ENCODE data around the gene TMEM120B.
"Not testable (repeated sequence)": the region's sequence is repeated elsewhere in the genome, so short reads cannot be mapped to it uniquely, and the experiment has no call there.

TMEM120B gene

GRCh38 chr12:121755591-121755990 is 43.0 kb downstream of the TMEM120B start:
- DNase-seq (ENCODE audit: low read depth), result no peak
- no peak for TF ChIP-seq CTCF (conservative IDR thresholded peaks at IDR 0.05; ENCODE audit: low read length)
- H3K4me3 ChIP-seq (ENCODE audit: low read length), result no peak overlapping the region

GRCh38 chr12:121758536-121758935 is 46.0 kb downstream of the TMEM120B start:
- H3K4me3 ChIP-seq (ENCODE audit: low read length), result not testable (repeated sequence)

GRCh38 chr12:121762269-121762668 is 49.7 kb downstream of the TMEM120B start:
- no peak for DNase-seq (ENCODE audit: low read depth)
- H3K4me3 ChIP-seq (ENCODE audit: low read length), result no peak overlapping the region
- no peak for TF ChIP-seq CTCF (conservative IDR thresholded peaks at IDR 0.05; ENCODE audit: low read length)

More at GRCh38 chr12:121758536-121758935, 46.0 kb downstream of the TMEM120B start:
- not testable (repeated sequence) for DNase-seq (ENCODE audit: low read depth)

GRCh38 chr12:121764808-121765207 is 52.3 kb downstream of the TMEM120B start:
- no peak overlapping the region for H3K4me3 ChIP-seq (ENCODE audit: low read length)
- DNase-seq (ENCODE audit: low read depth), result no peak
- no peak for TF ChIP-seq CTCF (conservative IDR thresholded peaks at IDR 0.05; ENCODE audit: low read length)

GRCh38 chr12:121765573-121765972 is 53.0 kb downstream of the TMEM120B start:
- peak; percentile 79 for DNase-seq (ENCODE audit: low read depth)
- no peak overlapping the region for H3K4me3 ChIP-seq (ENCODE audit: low read length)
- no peak for TF ChIP-seq CTCF (conservative IDR thresholded peaks at IDR 0.05; ENCODE audit: low read length)

- no peak for TF ChIP-seq CTCF (conservative IDR thresholded peaks at IDR 0.05; ENCODE audit: low read length)
- DNase-seq (ENCODE audit: low read depth), result no peak
- H3K4me3 ChIP-seq (ENCODE audit: low read length), result no peak overlapping the region
These were observed 53.9 kb downstream of the TMEM120B start for GRCh38 chr12:121766290-121767039.

- peak overlapping the region; percentile 43 for H3K4me3 ChIP-seq (ENCODE audit: low read length)
- TF ChIP-seq CTCF (conservative IDR thresholded peaks at IDR 0.05; ENCODE audit: low read length), result no peak
- peak; percentile 73 for DNase-seq (ENCODE audit: low read depth)
These were observed 55.0 kb downstream of the TMEM120B start for GRCh38 chr12:121767525-121768016.

Data from AG10803 (cell line).